ENCODE measurements around the gene MCC.

MCC gene

GRCh38 chr5:113043491-113043931 is 444.7 kb downstream of the MCC start:
- Histone ChIP-seq H3K27me3 (ENCODE audit: control insufficient read depth in 2 of 2, insufficient read depth in 2 of 2, low read length in 2 of 2) (no peaks in the 10 kb centered on the region), H3K9me3 (ENCODE audit: control insufficient read depth in 2 of 2, low read length in 2 of 2) (no peaks in the 10 kb centered on the region), H3K27ac (ENCODE audit: low read depth in 2 of 2, low read length in 2 of 2) (no peak overlapping the region), H3K4me1 (ENCODE audit: control insufficient read depth in 2 of 2, insufficient read depth in 2 of 2, low read length in 2 of 2) (no peaks in the 10 kb centered on the region), H3K4me3 (ENCODE audit: low read length in 2 of 2) (no peak overlapping the region), H3K9ac (ENCODE audit: low read depth in 1 of 2, low read length in 2 of 2) (no peak overlapping the region), H3K36me3 (ENCODE audit: control insufficient read depth in 2 of 2, insufficient read depth in 2 of 2, low read length in 2 of 2) (no peaks in the 10 kb centered on the region)

- Histone ChIP-seq H3K27ac (ENCODE audit: low read depth in 2 of 2, low read length in 2 of 2) (no peak overlapping the region), H3K36me3 (ENCODE audit: control insufficient read depth in 2 of 2, insufficient read depth in 2 of 2, low read length in 2 of 2) (no peaks in the 10 kb centered on the region)
Observed at GRCh38 chr5:113042491-113043243, 445.6 kb downstream of the MCC start.

DNA sequence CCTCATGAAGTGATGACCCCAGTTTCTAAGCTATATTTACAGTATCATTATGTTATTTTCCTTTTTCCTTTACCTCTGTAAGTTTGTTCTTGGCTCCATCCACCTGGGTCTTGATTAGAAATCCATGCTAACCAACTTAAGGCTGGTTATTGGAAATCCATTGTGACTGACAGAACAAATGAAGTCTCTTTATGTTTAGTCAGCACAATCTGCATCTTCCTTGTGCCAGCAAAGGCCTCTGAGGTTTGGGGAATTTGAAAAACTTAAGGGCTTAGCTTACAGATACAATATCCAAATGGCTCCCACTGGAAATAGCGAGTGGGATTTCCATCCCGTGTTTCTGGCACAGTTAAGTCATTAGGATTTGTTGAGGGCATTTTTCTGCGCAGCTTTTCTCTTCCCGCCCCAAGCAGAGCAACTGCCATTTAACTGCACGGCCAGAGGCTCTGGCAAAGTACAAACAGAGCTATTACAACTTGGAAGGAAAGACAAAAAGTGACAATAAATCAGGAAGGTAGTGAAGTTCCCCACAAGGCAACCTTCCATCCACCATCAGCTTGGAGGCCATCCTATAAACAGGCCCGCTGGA is 447.5 kb downstream of the MCC start:
- no peak overlapping the region for H3K9ac ChIP-seq (ENCODE audit: low read depth in 1 of 2, low read length in 2 of 2)
- no peaks in the 10 kb centered on the region for H3K9me3 ChIP-seq (ENCODE audit: control insufficient read depth in 2 of 2, low read length in 2 of 2)
- H3K27me3 ChIP-seq (ENCODE audit: control insufficient read depth in 2 of 2, insufficient read depth in 2 of 2, low read length in 2 of 2) = no peaks in the 10 kb centered on the region
- no peaks in the 10 kb centered on the region for H3K4me1 ChIP-seq (ENCODE audit: control insufficient read depth in 2 of 2, insufficient read depth in 2 of 2, low read length in 2 of 2)
- no peak overlapping the region for H3K4me3 ChIP-seq (ENCODE audit: low read length in 2 of 2)
- no peaks in the 10 kb centered on the region for H3K36me3 ChIP-seq (ENCODE audit: control insufficient read depth in 2 of 2, insufficient read depth in 2 of 2, low read length in 2 of 2)
- H3K27ac ChIP-seq (ENCODE audit: low read depth in 2 of 2, low read length in 2 of 2) = no peak overlapping the region

More at GRCh38 chr5:113042491-113043243, 445.6 kb downstream of the MCC start:
- H3K27me3 ChIP-seq (ENCODE audit: control insufficient read depth in 2 of 2, insufficient read depth in 2 of 2, low read length in 2 of 2) = no peaks in the 10 kb centered on the region
- no peaks in the 10 kb centered on the region for H3K4me1 ChIP-seq (ENCODE audit: control insufficient read depth in 2 of 2, insufficient read depth in 2 of 2, low read length in 2 of 2)
- H3K9me3 ChIP-seq (ENCODE audit: control insufficient read depth in 2 of 2, low read length in 2 of 2) = no peaks in the 10 kb centered on the region
- H3K9ac ChIP-seq (ENCODE audit: low read depth in 1 of 2, low read length in 2 of 2) = no peak overlapping the region
- H3K4me3 ChIP-seq (ENCODE audit: low read length in 2 of 2) = no peak overlapping the region

GRCh38 chr5:113039934-113040285 is 448.3 kb downstream of the MCC start:
- H3K27ac ChIP-seq (ENCODE audit: low read depth in 2 of 2, low read length in 2 of 2) = no peak overlapping the region
- no peak overlapping the region for H3K4me3 ChIP-seq (ENCODE audit: low read length in 2 of 2)
- no peaks in the 10 kb centered on the region for H3K4me1 ChIP-seq (ENCODE audit: control insufficient read depth in 2 of 2, insufficient read depth in 2 of 2, low read length in 2 of 2)
- H3K27me3 ChIP-seq (ENCODE audit: control insufficient read depth in 2 of 2, insufficient read depth in 2 of 2, low read length in 2 of 2) = no peaks in the 10 kb centered on the region
- H3K36me3 ChIP-seq (ENCODE audit: control insufficient read depth in 2 of 2, insufficient read depth in 2 of 2, low read length in 2 of 2) = no peaks in the 10 kb centered on the region
- no peaks in the 10 kb centered on the region for H3K9me3 ChIP-seq (ENCODE audit: control insufficient read depth in 2 of 2, low read length in 2 of 2)
- H3K9ac ChIP-seq (ENCODE audit: low read depth in 1 of 2, low read length in 2 of 2) = no peak overlapping the region

DNA sequence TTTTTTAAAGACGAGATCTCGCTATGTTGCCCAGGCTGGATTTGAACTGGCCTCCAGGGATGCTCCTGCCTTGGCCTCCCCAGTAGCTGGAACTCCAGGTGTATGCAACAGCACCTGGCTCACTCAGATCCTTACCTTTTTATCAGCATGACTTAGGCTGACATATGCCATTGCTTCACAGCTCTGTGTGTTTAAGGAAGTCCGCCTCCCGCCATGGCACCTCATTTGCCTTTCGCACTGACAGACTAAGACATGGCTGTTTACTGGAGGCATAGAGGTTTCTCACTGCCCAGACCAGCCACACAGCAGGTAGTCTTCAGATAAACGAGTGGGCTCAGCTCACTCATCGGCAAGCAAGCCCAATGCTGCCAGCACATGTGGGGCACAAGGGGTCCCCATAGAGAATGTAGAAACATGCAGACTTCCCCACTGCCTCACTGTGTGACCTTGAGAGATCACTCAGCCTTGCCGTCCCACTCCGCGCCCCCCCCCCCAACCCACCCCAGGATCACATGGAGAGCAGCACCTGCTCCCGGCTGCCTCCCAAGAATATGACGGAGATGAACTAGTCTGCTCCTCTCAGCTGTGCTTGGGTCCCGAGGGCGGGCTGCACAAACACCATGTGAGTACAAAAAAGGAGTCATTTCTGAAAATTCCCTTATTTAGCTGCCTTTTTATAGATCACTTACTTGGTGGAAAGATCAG is 448.9 kb downstream of the MCC start:
- Histone ChIP-seq H3K4me1 (ENCODE audit: control insufficient read depth in 2 of 2, insufficient read depth in 2 of 2, low read length in 2 of 2) (no peaks in the 10 kb centered on the region), H3K27me3 (ENCODE audit: control insufficient read depth in 2 of 2, insufficient read depth in 2 of 2, low read length in 2 of 2) (no peaks in the 10 kb centered on the region), H3K36me3 (ENCODE audit: control insufficient read depth in 2 of 2, insufficient read depth in 2 of 2, low read length in 2 of 2) (no peaks in the 10 kb centered on the region), H3K27ac (ENCODE audit: low read depth in 2 of 2, low read length in 2 of 2) (no peak overlapping the region), H3K4me3 (ENCODE audit: low read length in 2 of 2) (no peak overlapping the region), H3K9ac (ENCODE audit: low read depth in 1 of 2, low read length in 2 of 2) (no peak overlapping the region), H3K9me3 (ENCODE audit: control insufficient read depth in 2 of 2, low read length in 2 of 2) (no peaks in the 10 kb centered on the region)

DNA sequence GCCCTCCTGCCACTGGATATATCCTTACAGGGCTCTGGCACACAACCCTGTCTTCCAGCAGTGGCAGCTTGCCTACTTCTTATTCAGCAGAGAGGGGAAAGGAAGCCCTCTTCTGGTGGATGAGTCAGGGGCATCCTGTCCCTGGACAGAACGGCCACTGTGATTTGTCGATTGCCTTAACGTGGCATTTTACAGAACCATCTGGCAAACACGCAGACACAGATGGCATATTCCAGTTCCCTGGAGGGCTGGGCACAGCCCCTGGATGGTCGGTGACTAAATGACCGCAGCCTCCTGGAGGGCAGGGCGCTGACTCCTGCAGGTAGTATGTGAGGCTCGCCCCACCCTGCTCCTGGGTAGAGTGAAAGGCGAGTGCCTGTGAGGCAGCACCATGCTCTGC is 449.5 kb downstream of the MCC start:
- Histone ChIP-seq H3K9me3 (ENCODE audit: control insufficient read depth in 2 of 2, low read length in 2 of 2) (no peaks in the 10 kb centered on the region), H3K4me1 (ENCODE audit: control insufficient read depth in 2 of 2, insufficient read depth in 2 of 2, low read length in 2 of 2) (no peaks in the 10 kb centered on the region), H3K27ac (ENCODE audit: low read depth in 2 of 2, low read length in 2 of 2) (no peak overlapping the region), H3K27me3 (ENCODE audit: control insufficient read depth in 2 of 2, insufficient read depth in 2 of 2, low read length in 2 of 2) (no peaks in the 10 kb centered on the region), H3K9ac (ENCODE audit: low read depth in 1 of 2, low read length in 2 of 2) (no peak overlapping the region), H3K4me3 (ENCODE audit: low read length in 2 of 2) (no peak overlapping the region), H3K36me3 (ENCODE audit: control insufficient read depth in 2 of 2, insufficient read depth in 2 of 2, low read length in 2 of 2) (no peaks in the 10 kb centered on the region)

DNA sequence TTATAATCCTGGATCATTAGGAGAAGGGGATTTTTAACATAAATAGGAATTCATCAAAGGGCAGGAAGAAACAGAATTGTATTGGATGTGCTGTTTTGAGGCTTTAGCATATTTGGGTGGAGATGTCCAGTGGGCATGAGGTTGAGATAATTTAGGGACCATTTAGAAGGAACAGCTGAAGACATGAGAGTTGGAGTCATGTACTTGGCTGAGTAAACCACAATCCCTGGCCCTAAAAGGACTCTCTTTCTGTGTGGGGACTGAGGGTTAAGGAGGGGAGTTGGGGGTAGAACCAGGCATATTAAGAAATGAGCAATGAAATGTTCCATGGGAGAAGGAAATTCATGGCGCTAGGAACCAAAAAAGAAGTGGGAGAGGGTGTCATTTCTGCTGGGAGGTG is 450.1 kb downstream of the MCC start:
- Histone ChIP-seq H3K9ac (ENCODE audit: low read depth in 1 of 2, low read length in 2 of 2) (no peak overlapping the region), H3K4me3 (ENCODE audit: low read length in 2 of 2) (no peak overlapping the region), H3K36me3 (ENCODE audit: control insufficient read depth in 2 of 2, insufficient read depth in 2 of 2, low read length in 2 of 2) (no peaks in the 10 kb centered on the region), H3K9me3 (ENCODE audit: control insufficient read depth in 2 of 2, low read length in 2 of 2) (no peaks in the 10 kb centered on the region), H3K27ac (ENCODE audit: low read depth in 2 of 2, low read length in 2 of 2) (no peak overlapping the region), H3K4me1 (ENCODE audit: control insufficient read depth in 2 of 2, insufficient read depth in 2 of 2, low read length in 2 of 2) (no peaks in the 10 kb centered on the region), H3K27me3 (ENCODE audit: control insufficient read depth in 2 of 2, insufficient read depth in 2 of 2, low read length in 2 of 2) (no peaks in the 10 kb centered on the region)

DNA sequence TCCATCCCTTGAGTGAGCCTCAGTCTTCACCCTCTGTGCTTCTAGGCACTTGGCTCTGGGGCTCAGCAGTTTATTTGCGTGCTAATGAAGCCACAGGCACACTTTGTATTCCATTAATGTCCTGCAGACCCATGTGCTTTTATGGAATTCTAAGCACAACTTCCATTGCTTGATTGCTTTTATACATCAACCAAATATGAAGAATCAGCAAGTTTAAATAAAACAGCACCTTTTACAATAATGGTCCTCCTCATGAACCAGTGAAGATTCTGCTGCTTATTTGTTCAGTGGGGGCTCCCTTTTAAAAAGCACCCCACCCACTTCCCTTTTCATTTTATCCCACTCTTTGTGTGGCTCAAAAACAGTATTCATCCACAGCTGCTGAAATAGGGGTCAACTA is 451.4 kb downstream of the MCC start:
- Histone ChIP-seq H3K4me3 (ENCODE audit: low read length in 2 of 2) (no peak overlapping the region), H3K9me3 (ENCODE audit: control insufficient read depth in 2 of 2, low read length in 2 of 2) (no peaks in the 10 kb centered on the region), H3K27me3 (ENCODE audit: control insufficient read depth in 2 of 2, insufficient read depth in 2 of 2, low read length in 2 of 2) (no peaks in the 10 kb centered on the region), H3K4me1 (ENCODE audit: control insufficient read depth in 2 of 2, insufficient read depth in 2 of 2, low read length in 2 of 2) (no peaks in the 10 kb centered on the region), H3K9ac (ENCODE audit: low read depth in 1 of 2, low read length in 2 of 2) (no peak overlapping the region), H3K27ac (ENCODE audit: low read depth in 2 of 2, low read length in 2 of 2) (no peak overlapping the region), H3K36me3 (ENCODE audit: control insufficient read depth in 2 of 2, insufficient read depth in 2 of 2, low read length in 2 of 2) (no peaks in the 10 kb centered on the region)

GRCh38 chr5:113036321-113036720 is 451.9 kb downstream of the MCC start:
- Histone ChIP-seq H3K36me3 (ENCODE audit: control insufficient read depth in 2 of 2, insufficient read depth in 2 of 2, low read length in 2 of 2) (no peaks in the 10 kb centered on the region), H3K9me3 (ENCODE audit: control insufficient read depth in 2 of 2, low read length in 2 of 2) (no peaks in the 10 kb centered on the region), H3K9ac (ENCODE audit: low read depth in 1 of 2, low read length in 2 of 2) (no peak overlapping the region), H3K4me3 (ENCODE audit: low read length in 2 of 2) (no peak overlapping the region), H3K27me3 (ENCODE audit: control insufficient read depth in 2 of 2, insufficient read depth in 2 of 2, low read length in 2 of 2) (no peaks in the 10 kb centered on the region), H3K27ac (ENCODE audit: low read depth in 2 of 2, low read length in 2 of 2) (no peak overlapping the region), H3K4me1 (ENCODE audit: control insufficient read depth in 2 of 2, insufficient read depth in 2 of 2, low read length in 2 of 2) (no peaks in the 10 kb centered on the region)

GRCh38 chr5:113035096-113035495 is 453.2 kb downstream of the MCC start:
- Histone ChIP-seq H3K27me3 (ENCODE audit: control insufficient read depth in 2 of 2, insufficient read depth in 2 of 2, low read length in 2 of 2) (no peaks in the 10 kb centered on the region), H3K9ac (ENCODE audit: low read depth in 1 of 2, low read length in 2 of 2) (no peak overlapping the region), H3K4me3 (ENCODE audit: low read length in 2 of 2) (no peak overlapping the region), H3K9me3 (ENCODE audit: control insufficient read depth in 2 of 2, low read length in 2 of 2) (no peaks in the 10 kb centered on the region), H3K27ac (ENCODE audit: low read depth in 2 of 2, low read length in 2 of 2) (no peak overlapping the region), H3K4me1 (ENCODE audit: control insufficient read depth in 2 of 2, insufficient read depth in 2 of 2, low read length in 2 of 2) (no peaks in the 10 kb centered on the region), H3K36me3 (ENCODE audit: control insufficient read depth in 2 of 2, insufficient read depth in 2 of 2, low read length in 2 of 2) (no peaks in the 10 kb centered on the region)

Data from mucosa of rectum (tissue), 2 donors.